DOHH2 (cell line): ENCODE results near the gene TEX26.

Experiments
- EZH2phosphoT487 ChIP-seq: fragments of 200-600 bp; sonication (generic); IDR thresholded peaks from 2 replicates; pipeline ENCODE4 v1.6.1; 2017; ENCODE audit warnings: borderline replicate concordance, mild to moderate bottlenecking, antibody characterized with exemption, low read length, moderate library complexity, mixed read lengths
- TF ChIP-seq, protein P1 (sequence below): fragments of 200-600 bp; sonication (generic); IDR thresholded peaks from one replicate; pipeline ENCODE4 v1.5.1; 2014; ENCODE audit warnings: antibody characterized with exemption, mild to moderate bottlenecking, low read depth, low read length; ENCODE audit not compliant: poor library complexity, severe bottlenecking

DNA sequence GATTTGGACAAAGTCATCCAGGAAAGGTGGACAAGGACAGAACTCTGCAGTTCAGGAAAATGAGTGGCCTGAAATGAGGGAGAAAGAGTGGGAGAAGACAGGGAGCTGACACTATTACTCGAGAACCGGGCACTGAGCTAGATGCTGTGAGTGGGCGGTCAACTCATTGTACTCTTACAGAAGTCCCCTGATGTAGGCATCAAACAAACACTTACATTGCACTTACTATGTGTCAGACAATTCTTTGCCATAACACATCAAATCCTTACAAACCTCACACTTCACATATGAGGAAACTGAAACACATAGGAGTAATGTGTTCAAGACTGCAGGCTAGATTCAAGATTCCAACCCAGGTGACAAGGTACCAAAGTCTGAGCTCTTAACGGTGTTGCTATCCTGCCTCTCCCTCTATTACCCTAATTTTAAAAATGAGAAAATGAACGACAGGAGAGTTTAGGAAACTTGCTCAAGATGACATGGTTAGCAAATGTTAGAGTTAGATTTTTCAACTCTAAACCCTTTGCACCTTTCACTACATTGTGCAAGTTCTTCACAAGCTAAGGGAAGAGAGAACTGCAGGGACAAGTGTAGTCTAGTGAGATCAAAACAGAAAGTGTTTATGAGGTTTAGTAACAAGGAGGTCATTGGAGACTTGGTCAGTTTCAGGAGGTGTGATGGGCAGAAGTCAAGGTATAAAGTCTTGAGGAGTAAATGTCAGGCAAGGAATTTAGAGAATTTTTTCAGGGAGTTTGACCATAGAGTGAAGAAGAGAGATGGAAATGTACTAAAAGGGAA, 31.3 kb upstream of the TEX26 start:
- TF ChIP-seq, protein P1, sequence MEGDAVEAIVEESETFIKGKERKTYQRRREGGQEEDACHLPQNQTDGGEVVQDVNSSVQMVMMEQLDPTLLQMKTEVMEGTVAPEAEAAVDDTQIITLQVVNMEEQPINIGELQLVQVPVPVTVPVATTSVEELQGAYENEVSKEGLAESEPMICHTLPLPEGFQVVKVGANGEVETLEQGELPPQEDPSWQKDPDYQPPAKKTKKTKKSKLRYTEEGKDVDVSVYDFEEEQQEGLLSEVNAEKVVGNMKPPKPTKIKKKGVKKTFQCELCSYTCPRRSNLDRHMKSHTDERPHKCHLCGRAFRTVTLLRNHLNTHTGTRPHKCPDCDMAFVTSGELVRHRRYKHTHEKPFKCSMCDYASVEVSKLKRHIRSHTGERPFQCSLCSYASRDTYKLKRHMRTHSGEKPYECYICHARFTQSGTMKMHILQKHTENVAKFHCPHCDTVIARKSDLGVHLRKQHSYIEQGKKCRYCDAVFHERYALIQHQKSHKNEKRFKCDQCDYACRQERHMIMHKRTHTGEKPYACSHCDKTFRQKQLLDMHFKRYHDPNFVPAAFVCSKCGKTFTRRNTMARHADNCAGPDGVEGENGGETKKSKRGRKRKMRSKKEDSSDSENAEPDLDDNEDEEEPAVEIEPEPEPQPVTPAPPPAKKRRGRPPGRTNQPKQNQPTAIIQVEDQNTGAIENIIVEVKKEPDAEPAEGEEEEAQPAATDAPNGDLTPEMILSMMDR = no peak
- TF ChIP-seq EZH2phosphoT487 = no peak
